ENCODE results near the gene GVQW3. TPM values are rescaled to one million over a fixed set of nuclear protein-coding genes. Genes with fewer than 3 reads are reported as not detected.

Gene GVQW3
- polyA plus RNA-seq (2013, experiment 1 of 2; ENCODE audit: insufficient read length): 1.5 TPM
- polyA plus RNA-seq (2013, experiment 2 of 2; ENCODE audit: insufficient read length): 1.7 TPM

GRCh38 chr11:76380977-76381719, at the start of gene GVQW3, which contains the start of gene THAP12:
Gene GVQW3, plus strand, starts transcription at chr11:76381323. Its CDS starts 506 bp downstream, at chr11:76381829.
Gene THAP12, minus strand, starts transcription at chr11:76381132. Its CDS starts 296 bp downstream, at chr11:76380836.
- DNase-seq: peak; percentile 99

- DNase-seq: no peak
Measured at GRCh38 chr11:76334826-76335389, 46.2 kb upstream of the GVQW3 start.

GRCh38 chr11:76335842-76336241, 45.3 kb upstream of the GVQW3 start:
- no peak for DNase-seq

GRCh38 chr11:76336597-76336996, 44.5 kb upstream of the GVQW3 start:
- DNase-seq: no peak

GRCh38 chr11:76337469-76337868, 43.7 kb upstream of the GVQW3 start:
- no peak for DNase-seq

- no peak for DNase-seq
Measured at GRCh38 chr11:76337923-76338322, 43.2 kb upstream of the GVQW3 start.

GRCh38 chr11:76339221-76339620, 41.9 kb upstream of the GVQW3 start:
- DNase-seq: peak; percentile 29

GRCh38 chr11:76347466-76347865, 33.7 kb upstream of the GVQW3 start:
- DNase-seq: no peak

- DNase-seq: no peak
Measured at GRCh38 chr11:76348348-76348747, 32.8 kb upstream of the GVQW3 start.

- no peak for DNase-seq
Measured at GRCh38 chr11:76355172-76355571, 26.0 kb upstream of the GVQW3 start.

GRCh38 chr11:76361374-76361773, 19.7 kb upstream of the GVQW3 start:
- no peak for DNase-seq

GRCh38 chr11:76361776-76362175, 19.3 kb upstream of the GVQW3 start:
- DNase-seq: no peak

- DNase-seq: no peak
Measured at GRCh38 chr11:76362716-76363115, 18.4 kb upstream of the GVQW3 start.

GRCh38 chr11:76365038-76365679, 16.0 kb upstream of the GVQW3 start:
- no peak for DNase-seq

- no peak for DNase-seq
Measured at GRCh38 chr11:76368490-76368889, 12.6 kb upstream of the GVQW3 start.

GRCh38 chr11:76369406-76369805, 11.7 kb upstream of the GVQW3 start:
- no peak for DNase-seq

- peak; percentile 66 for DNase-seq
Measured at GRCh38 chr11:76371170-76371569, 10.0 kb upstream of the GVQW3 start.

GRCh38 chr11:76376746-76377558, 4.2 kb upstream of the GVQW3 start:
- no peak for DNase-seq

GRCh38 chr11:76379807-76380158, 1.3 kb upstream of the GVQW3 start:
- no peak for DNase-seq

GRCh38 chr11:76380159-76380976, 755 bp upstream of the GVQW3 start:
- no peak for DNase-seq

- DNase-seq: no peak
Measured at GRCh38 chr11:76382209-76382608, 1.1 kb downstream of the GVQW3 start.

- DNase-seq: no peak
Measured at GRCh38 chr11:76385903-76386302, 4.8 kb downstream of the GVQW3 start.
